Measurements from ENCODE around the gene TAF11L2. TPM values are rescaled to one million over a fixed set of nuclear protein-coding genes. Genes with fewer than 3 reads are reported as not detected.

The TAF11L2 gene
- total and polyA plus RNA-seq, 2 of the 4 experiments (the other 2 are of a cell fraction): not detected

GRCh38 chr5:17511775-17512325 is 13.8 kb downstream of the TAF11L2 start:
- H2BK20ac ChIP-seq (ENCODE audit: low read depth, low read length): no peak overlapping the region

More at GRCh38 chr5:17511775-17512325, 13.8 kb downstream of the TAF11L2 start:
- Histone ChIP-seq H3K79me1 (ENCODE audit: low read depth in 1 of 2, low read length in 2 of 2) (no peaks in the 10 kb centered on the region), H3K4me1 (ENCODE audit: control insufficient read depth, insufficient read depth, low read length) (no peaks in the 10 kb centered on the region), H3K14ac (replicated peaks; ENCODE audit: low read depth, low read length) (no peak overlapping the region), H3K4me3 (ENCODE audit: insufficient read depth, low read depth, low read length) (no peak overlapping the region), H4K91ac (ENCODE audit: insufficient read depth, low read depth, low read length) (no peak overlapping the region), H4K8ac (ENCODE audit: low read depth in 2 of 2, low read length in 2 of 2) (no peak overlapping the region), H3K36me3 (ENCODE audit: control insufficient read depth, insufficient read depth, low read length) (no peaks in the 10 kb centered on the region), H2AFZ (replicated peaks; ENCODE audit: low read length, poor library complexity) (no peak overlapping the region), H3K9me3 (ENCODE audit: control insufficient read depth, insufficient read depth, low read length) (no peaks in the 10 kb centered on the region), H2AK5ac (ENCODE audit: low read depth, low read length) (no peak overlapping the region), H3K9ac (ENCODE audit: low read depth, low read length) (no peak overlapping the region), H3K4me2 (ENCODE audit: low read depth, low read length) (no peak overlapping the region), H4K5ac (ENCODE audit: low read depth, low read length) (no peak overlapping the region), H2BK15ac (ENCODE audit: low read depth, low read length) (no peak overlapping the region), H3K27ac (ENCODE audit: insufficient read depth, low read length) (no peak overlapping the region), H3K27me3 (ENCODE audit: control insufficient read depth, insufficient read depth, low read length) (peaks cover 1% of the 10 kb centered on the region; the same call in 1 of the 2 replicates), H4K20me1 (ENCODE audit: insufficient read depth, low read length) (no peaks in the 10 kb centered on the region), H2BK120ac (ENCODE audit: low read depth, low read length) (no peak overlapping the region), H2BK5ac (ENCODE audit: low read depth, low read length, poor library complexity, severe bottlenecking) (no peak overlapping the region), H3K56ac (ENCODE audit: extremely low read depth, insufficient read depth, low read length) (no peak overlapping the region), H3K18ac (ENCODE audit: low read depth, low read length) (no peak overlapping the region), H3K9me1 (ENCODE audit: insufficient read depth, low read length) (no peaks in the 10 kb centered on the region), H3K4ac (ENCODE audit: low read depth, low read length) (no peak overlapping the region), H2AK9ac (replicated peaks; ENCODE audit: low read depth, low read length, poor library complexity) (no peak overlapping the region), H3K23ac (ENCODE audit: low read depth, low read length) (no peak overlapping the region)
- CTCF ChIA-PET: no interaction called here
- intact Hi-C loops (cut with micrococcal nuclease) (no loop called here), in situ Hi-C loops (cut with MboI; ENCODE audit: low sequenced_read_pairs) (no loop called here), dilution Hi-C loops (cut with HindIII; ENCODE audit: low sequenced_read_pairs, unreplicated experiment) (no loop called here)
- ATAC-seq (ENCODE audit: low read depth) (no peak), DNase-seq (no peak)
- POLR2A ChIA-PET (ENCODE audit: unreplicated experiment): no interaction called here
- no TSS peak for BruUV-seq (replicated peaks)
- WGBS, 2 experiments (ENCODE audit: extremely low coverage in 2 of 2, insufficient read length in 1 of 2): 97% methylated on average over 5 of the region's 17 CpGs; no CpG with 5 or more reads in 1 of the 2 experiments
- TF ChIP-seq USF2 (IDR thresholded peaks at IDR 0.05; ENCODE audit: low read depth, low read length): no peak
- no peak for TF ChIP-seq CEBPB (IDR thresholded peaks at IDR 0.05; ENCODE audit: low read depth, low read length)
- no peak for TF ChIP-seq BHLHE40 (IDR thresholded peaks at IDR 0.05; ENCODE audit: low read depth, low read length)
- TF ChIP-seq RCOR1 (IDR thresholded peaks at IDR 0.05; ENCODE audit: insufficient replicate concordance, low read length): no peak
- TF ChIP-seq NFE2L2 (IDR thresholded peaks at IDR 0.05; ENCODE audit: low read depth, low read length): no peak
- TF ChIP-seq MXI1 (IDR thresholded peaks at IDR 0.05; ENCODE audit: borderline replicate concordance, low read depth, low read length): no peak
- TF ChIP-seq RAD21 (IDR thresholded peaks at IDR 0.05; ENCODE audit: low read length): no peak
- no peak for TF ChIP-seq POLR2A (IDR thresholded peaks at IDR 0.05; ENCODE audit: low read depth, low read length)
- no peak for TF ChIP-seq ELK1 (IDR thresholded peaks at IDR 0.05; ENCODE audit: borderline replicate concordance, low read depth, low read length)

All from IMR-90 (cell line).